Stimulated activated CD8-positive, alpha-beta memory T cell treated with anti-CD3 and anti-CD28 coated beads, Interleukin-4, amount 100 ng/mL, for 1 hour (primary cell): ENCODE data around the gene MDM1.

Experiments
- DNase-seq, 2 donors: peaks; one replicate each; pipeline ENCODE4 v3.0.0-alpha.2; 2020; ENCODE audit warnings: low read depth in 2 of 2, low spot score in 1 of 2

Gene MDM1

DNA sequence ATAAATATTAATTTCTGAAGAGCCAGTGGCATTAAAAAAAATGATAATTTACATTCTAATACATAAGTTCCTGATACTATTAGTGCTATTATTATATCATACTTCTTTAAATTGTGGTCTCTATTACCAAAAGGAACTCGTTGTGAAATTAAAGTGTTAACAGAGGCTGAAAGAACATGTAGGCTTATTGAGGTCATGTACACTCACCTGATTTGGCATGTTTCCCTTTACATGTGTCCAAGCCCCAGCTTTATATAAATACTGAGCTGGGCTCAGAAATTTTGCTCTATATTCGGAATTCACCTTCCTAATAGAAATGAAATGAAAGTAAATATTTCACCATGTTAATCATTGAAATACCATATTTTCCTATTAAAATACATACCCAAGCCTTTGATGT, 11.0 kb downstream of the MDM1 start:
- DNase-seq, result no peak

DNA sequence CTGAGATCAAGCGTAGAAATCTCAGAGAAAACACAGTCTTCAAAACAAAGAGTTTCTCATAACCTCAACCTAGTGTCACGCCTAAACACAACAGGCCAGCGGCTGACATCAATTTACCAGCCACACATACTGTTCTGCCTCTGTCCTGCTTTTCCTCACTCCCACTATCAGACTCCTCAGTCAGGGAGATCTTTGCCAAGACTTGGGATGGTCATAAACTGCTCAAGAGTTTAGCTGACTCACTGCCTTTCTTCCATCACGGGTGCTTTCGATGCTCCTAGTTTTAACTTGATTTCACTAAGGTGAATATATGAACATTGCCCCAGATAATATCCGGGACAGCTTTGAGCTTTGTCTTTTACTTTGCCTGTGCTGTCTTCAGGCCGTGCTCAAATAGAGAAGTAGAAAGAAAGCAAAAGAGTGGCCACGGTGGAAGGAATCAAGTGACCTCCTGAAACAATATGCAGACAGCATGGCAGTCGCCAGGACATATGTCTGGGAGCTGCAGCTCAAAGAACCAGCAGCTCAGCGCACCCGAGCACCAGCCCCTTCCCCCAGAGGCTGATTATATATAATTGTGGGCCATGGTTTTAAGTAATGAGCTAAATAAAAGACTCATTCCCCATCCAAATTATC, 12.1 kb downstream of the MDM1 start:
- DNase-seq, result no peak

DNA sequence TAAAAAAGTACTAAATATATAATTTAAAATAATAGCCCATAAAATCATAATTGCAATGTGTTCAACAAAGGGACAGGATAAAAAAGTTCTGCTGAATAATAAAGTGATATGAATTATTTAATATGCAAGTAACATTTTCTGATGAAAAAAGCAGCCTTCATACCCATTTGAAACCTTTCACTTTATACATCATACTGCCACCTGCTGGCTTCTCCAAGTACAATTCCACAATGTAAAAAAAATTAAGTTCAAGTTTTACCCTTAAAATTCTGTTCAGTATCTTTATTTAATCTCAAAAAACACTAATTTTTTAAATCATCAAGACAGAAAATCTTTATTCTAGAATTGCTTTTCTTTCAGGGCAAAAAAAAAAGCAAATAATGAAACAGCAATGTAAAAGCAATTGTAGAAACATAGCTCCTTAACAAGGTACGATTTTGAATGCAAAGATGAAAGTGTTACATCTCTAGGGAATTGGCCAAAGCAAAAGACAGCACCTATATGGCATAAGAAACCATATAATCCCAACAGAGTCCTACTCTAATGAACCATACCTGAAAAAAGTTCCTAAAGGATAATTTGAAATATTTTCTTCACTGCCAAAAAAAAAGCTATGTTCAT, 15.0 kb downstream of the MDM1 start:
- no peak for DNase-seq

DNA sequence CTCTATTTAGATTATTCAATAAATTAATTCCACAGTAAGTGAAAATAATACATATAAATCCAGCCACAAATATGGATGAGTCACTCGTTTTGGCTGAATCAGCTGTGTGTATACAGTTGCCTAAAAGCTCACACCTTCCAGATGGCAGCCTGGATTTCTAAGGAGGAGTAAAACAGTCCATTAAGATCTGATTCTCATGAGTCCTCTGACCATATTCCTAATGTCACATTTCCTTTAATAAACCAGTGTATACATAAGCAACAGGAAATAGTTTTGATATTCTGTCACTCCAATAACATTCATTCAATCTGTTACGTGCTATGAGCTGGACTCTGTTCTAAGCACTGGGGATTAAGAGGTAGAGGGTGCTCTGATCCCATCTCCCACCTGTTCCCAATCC, 21.8 kb downstream of the MDM1 start:
- no peak for DNase-seq

DNA sequence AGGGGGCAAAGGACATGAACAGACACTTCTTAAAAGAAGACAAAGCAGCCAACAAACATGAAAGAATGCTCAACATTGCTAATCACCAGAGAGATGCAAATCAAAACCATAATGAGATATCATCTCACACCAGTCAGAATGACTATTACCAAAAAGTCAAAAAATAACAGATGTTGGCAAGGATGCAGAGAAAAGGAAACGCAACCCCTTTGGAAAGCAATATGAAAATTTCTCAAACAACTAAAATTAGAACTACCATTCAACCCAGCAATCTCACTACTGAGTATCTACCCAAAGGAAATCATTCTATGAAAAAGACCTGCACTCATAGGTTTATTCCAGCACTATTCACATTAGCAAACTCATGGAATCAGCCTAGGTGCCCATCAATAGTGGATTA, 25.6 kb downstream of the MDM1 start:
- DNase-seq, result no peak

DNA sequence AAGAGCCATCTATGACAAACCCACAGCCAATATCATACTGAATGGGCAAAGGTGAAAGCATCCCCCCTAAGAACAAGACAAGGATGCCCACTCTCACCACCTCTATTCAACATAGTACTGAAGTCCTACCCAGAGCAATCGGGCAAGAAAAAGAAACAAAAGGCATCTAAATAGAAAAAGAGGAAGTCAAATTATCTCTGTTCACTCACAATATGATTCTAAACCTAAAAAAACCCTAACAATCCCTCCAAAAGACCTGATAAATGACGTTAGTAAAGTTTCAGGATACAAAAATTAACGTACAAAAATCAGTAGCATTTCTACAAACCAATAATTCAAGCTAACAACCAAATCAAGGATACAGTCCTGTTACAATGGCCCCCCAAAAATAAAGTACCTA, 26.9 kb downstream of the MDM1 start:
- DNase-seq, result no peak

DNA sequence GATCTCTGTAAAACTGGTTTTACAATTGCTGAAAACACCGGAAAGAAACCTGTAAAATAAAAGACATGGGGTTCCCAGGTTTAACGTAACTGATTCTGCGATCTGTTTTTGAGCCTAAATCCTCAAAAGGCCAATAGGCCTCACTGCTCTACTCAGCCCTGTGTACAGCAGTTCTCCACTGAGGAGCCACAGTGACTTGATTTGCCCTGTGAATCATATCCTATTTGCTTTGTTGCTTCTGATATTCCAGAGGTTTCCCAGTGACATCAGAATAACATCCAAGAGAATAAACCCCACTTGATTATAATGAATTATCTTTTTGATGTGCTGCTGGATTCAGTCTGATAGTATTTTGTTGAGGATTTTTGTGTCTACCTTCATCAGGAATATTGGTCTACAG, 27.5 kb downstream of the MDM1 start:
- DNase-seq, result no peak

DNA sequence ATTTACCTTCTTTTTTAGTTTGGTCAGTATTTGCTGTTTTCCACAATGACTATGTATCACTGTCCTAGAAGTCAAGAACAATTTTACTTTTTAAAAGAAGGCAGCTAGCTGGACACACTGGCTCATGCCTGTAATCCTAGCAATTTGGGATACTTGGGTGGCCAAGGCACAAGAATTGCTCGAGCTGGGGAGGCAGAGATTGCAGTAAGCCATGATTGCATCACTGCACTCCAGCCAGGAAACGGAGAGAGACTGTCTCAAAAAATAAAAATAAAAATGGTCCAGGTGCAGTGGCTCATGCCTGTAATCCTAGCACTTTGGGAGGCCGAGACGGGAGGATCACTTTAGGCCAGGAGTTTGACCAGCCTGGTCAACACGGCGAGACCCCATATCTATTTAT, 28.3 kb downstream of the MDM1 start:
- DNase-seq, result no peak

DNA sequence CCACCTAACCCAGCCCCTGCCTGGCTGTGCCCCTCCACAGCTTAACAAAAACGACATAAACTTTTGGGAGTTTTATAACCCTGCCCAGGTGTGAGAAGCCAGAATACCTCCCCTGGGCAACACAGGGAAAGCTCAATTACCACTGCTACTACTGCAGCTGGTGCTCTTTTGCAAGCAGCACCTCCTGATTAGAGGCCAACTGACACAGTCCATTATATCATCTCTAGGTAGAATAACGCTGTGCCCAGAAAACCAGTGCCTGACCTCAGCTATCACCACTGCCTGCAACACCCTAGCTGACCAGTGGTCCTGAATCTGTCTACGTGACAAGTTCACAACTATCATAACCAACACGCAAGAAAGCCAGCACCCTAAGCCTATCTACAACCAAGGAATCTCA, 34.2 kb downstream of the MDM1 start:
- no peak for DNase-seq

DNA sequence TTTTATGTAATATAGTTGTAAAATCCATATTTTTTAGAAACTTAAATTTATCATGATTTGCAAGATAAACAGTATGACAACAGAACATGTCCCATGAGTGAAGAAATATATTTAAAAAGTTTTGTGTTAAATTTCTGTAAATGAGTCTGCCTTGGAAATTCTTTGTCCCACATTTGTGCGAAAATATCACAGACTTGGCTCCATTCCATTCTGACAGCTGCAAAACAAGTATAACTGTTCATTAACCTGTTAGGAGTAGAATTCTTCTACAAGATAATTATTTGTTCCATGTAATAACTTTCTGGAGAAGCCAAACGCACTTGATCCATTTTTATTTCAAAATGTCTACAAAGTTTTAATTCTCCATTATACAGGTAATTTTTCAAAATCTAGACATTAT, 37.9 kb downstream of the MDM1 start:
- no peak for DNase-seq

DNA sequence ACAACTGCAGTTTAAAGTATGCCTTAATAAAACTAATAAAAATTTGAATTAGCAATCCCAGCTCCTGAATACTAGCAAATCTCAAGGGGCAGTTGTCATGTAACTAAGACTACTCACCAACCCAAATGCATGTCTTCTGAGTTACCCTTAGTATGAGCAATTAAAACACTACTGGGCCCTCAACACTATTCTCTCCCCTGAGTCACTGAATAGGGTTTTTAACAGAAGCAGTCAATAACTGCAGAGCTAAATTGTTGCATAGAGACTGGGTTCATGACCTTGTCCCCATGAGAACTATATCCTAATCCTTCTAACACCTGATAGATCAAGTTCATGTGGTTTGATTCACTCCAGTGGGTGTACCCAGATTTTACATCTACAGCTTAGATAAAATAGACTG, 38.8 kb downstream of the MDM1 start:
- no peak for DNase-seq

DNA sequence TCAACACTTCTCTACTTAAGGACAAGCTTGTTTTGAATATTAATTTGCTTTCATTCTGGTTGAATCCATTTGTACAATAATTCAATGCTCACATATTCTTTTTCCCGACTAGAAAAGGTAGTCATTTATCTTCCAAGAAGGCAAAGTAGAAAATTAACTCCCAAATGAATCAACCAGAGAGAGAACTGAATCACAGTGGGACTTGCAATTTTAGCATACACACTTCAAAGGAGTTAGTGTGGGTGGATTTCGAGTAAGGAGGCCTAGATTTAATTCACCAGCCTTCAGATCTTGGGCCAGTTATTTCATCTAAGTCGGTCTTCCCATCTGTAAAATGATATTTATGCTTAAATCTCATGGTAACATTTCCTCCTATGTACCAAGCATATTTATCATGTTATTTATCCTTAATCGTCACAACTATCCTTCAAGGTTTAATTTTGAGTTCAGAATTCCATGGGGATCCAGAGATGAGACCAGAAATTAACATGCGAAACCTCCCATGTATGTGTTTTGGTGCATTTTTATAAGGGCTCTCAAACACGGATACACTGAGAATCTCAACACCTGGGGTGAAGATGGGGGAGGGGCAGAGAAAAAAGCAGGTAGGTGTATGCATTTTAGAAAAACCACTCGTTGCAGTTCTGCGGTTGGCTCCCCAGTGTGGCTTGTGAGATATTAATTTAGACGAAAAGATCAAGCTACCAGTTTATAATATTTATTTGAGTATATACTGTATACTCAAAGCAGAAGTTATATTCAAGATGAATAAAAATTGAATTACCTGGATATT, 39.8 kb downstream of the MDM1 start:
- DNase-seq, result no peak

DNA sequence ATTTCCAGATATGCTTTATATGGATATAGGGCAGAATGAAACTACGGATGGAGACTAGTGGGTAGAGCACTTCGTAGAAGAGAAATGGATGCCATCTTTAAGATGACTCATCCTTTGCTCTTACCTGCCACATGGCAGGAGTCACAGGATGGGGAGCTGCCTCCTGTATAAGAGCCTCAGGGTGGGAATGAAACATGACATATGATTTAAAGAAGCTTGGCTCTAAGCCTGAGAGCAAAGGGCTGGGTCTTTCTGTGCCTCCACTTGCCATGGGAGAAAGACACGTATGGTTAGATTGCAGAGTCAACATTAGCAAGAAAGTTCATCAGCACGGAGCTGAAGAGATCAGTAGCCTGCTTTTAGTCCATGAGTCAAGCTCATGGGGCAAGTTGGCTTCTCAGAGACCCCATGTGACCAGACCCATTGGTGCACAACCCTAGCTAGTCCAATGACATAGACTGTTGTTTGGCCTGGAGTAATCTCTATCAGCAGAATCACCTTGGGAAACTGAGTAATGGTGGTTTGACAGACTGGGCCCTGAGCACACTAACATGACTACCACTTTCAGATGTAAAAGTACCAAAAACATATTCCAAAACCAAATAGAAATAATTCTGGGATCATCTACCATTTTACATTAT, 40.6 kb downstream of the MDM1 start:
- DNase-seq, result no peak

DNA sequence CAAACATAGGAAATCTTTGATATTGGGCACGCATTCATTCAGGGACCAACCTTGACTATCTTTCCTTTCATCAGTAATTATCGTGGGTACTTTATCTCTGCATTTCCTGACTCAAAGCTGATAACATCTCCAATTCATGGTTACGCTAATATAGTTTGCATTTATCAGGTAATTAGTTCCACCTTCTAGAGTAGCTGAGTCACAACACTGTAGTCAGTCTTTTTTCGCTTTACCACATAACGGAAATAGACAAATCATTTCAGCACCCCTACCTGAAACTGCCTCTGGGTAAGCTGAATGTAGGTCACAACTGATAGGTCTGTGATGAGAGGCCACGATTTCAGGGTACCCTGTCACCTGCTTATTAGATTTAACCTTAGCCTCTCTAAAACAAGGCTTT, 42.0 kb downstream of the MDM1 start:
- no peak for DNase-seq

DNA sequence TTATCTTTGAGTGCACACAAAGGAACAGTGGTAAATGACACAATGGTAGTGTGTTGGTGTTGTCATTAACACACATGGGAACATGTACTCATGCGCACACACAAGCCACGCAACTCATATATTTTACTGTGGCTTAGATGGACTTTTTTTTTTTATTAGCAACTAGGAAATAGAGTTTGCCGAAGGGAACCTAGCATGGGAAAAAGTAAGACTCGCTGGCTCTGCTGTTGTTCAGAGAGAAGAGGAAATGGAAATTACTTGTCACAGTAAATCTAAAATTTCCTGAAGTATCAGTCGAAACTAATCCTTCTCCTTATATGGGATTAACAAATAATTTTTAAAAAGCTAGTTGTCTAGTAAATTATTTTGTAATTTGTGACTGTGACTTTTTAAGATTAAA, 45.1 kb downstream of the MDM1 start:
- DNase-seq, result no peak

DNA sequence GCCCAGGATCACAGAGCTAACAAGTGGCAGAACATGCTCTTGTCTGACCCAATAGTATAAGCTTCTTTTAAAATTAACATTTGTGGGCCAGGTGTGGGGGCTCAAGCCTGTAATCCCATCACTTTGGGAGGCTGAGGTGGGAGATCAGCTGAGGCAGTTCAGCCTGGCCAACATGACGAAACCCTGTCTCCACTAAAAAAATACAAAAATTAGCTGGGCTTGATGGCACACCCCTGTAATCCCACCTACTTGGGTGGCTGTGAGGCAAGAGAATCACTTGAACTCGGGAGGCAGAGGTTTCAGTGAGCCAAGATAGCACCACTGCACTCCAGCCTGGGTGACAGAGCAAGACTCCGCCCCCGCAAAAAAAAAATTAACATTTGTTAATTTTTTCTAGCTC, 45.8 kb downstream of the MDM1 start:
- DNase-seq, result no peak

DNA sequence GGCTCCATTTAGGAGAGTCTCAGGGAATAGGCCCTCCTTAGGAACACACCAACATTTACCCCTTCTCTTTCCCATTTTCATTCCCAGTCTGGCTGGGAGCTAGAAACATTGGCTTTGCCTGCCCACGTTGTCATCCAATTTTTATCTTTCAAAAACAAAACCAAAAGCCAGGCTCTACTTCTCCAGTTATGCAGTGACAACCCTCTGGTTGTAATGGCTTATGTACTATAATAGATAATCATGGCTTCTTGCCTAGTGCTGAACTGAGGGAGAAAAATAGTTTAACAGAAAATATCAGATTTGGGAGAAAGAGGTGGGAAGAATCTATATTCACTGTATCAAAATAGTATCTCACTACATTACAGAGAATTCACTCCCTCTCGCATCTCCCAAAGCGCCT, 46.6 kb downstream of the MDM1 start:
- no peak for DNase-seq

DNA sequence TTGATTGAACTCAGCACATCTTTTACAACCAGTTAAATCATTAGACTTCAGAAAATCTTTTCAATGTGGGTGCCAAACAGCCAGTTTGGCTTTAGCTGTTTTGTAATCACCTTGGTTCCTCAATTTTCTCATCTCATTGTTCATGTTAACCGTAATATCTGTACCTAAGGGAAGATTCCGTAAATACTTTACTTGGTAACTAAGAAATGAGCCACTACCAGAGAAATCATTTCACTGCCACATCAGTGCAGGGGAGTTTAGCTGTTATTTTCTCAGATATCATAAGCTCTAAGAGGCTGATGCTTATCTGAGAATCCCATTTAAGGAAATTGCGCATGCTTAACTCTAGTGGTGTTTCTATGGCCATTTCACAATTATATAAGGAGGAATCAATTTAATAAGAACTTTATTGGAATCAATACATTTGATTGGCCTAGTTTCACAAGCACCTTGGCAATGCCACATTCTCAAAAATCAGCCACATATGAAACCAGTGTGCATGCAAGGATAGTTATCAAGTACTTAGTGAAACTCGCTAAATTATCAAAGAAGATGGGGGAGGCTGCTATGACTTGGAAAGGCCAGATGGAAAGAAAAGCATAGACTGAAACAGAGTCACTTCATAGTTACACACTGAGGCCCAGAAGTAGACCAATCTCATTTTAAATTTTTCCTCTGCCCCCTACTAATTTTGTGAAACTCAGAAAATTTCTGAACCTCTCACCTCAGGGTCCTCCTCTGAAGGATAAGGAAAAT, 50.7 kb downstream of the MDM1 start:
- DNase-seq, result no peak

DNA sequence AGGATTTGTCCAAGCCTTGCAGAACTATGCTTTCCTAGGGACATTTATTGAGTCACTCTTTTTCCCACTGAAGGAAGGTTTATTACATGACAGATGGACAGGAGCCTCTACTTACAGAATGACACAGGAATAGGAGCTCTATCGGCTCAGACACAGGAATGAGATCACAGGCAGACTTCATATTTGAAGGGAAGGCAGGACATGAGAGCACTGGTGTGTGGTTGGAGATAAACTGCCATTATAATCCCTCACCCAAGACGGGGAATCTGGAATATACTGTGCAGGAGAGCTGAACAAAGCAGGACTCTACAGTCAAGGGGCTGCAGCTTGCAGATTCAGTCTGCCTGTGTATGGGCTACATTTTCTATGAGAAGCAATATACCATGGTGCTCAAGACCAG, 51.9 kb downstream of the MDM1 start:
- no peak for DNase-seq

DNA sequence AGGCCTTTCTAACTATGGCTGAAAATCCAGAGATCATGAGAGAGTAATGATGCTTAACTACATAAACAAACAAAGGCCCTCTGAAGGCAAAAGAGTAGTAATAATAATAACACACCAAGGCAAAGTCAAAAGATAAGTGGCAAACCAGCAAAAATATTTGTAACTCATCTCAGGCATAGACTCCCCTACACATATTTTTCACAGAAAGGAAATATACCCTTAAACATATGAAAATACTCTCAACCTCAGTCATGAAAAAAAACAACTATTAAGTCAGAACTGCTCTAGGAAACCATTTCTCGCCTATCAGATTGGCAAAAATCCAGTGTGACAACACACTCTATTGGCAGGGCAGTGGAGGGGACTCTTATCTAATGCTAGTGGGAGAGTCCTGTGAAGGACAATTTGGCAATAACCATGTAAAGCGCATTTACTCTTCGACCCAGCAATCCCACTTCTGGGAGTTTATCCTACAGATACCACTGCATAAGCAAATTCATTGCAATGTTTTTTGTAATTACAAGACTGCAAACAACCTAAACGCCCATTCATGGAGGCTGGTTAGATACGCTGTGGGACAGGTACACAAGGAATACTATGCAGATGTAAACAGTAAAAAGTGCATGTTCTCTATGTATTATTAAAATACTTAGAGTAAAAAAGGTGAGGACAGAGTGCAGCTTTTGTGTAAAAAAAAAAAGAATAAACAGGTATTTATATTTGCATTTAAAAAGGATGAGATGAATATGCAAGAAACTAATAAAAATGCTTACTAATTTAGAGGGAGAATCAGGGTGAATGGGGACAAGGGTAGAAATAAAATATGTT, 52.7 kb downstream of the MDM1 start:
- DNase-seq, result no peak
